RWPE1 (cell line): ENCODE results near the gene INTS7.

Experiments used
- CTCF ChIA-PET: fragments of 350-600 bp; sonication (Branson Sonifier 250); formaldehyde crosslinking; extraction: SDS; loops from one replicate; lab custom pipeline; 2021; lab: Yijun Ruan, JAX
- POLR2A ChIA-PET: fragments of 400-600 bp; formaldehyde crosslinking; extraction: SDS; loops from one replicate; lab custom pipeline; 2020; ENCODE audit warnings: antibody characterized with exemption; ENCODE audit not compliant: low non-redundant PET; lab: Yijun Ruan, JAX
- DNase-seq: peaks from one replicate; pipeline ENCODE4 v3.0.0; 2012; ENCODE audit warnings: low spot score
- H3K27ac ChIP-seq: fragments of 450-650 bp; 2 replicates; pipeline ENCODE4 v1.5.1; 2017
- CTCF ChIP-seq: fragments of 450-650 bp; conservative IDR thresholded peaks from 2 replicates; pipeline ENCODE4 v1.5.1; 2017; ENCODE audit warnings: low read depth, mild to moderate bottlenecking

The INTS7 gene

GRCh38 chr1:211951856-211952255 lies 83.5 kb downstream of the INTS7 start:
- POLR2A ChIA-PET, result no interaction called here
- CTCF ChIA-PET, result interaction anchor here (0.6 to 1.0 kb wide), 3 partner anchors 64 to 819 kb away, joined by 3 to 4 read pairs (median 4); no protein-coding TSS in a partner anchor
- TF ChIP-seq CTCF, result no peak
- peak; percentile 85 for DNase-seq
- H3K27ac ChIP-seq, result peak overlapping the region; percentile 80

- POLR2A ChIA-PET, result no interaction called here
- no peak overlapping the region for H3K27ac ChIP-seq
- no peak for DNase-seq
- CTCF ChIA-PET, result no interaction called here
- no peak for TF ChIP-seq CTCF
These were observed 87.0 kb downstream of the INTS7 start for GRCh38 chr1:211948377-211948776.

GRCh38 chr1:211947396-211948295 lies 87.7 kb downstream of the INTS7 start:
- ChIA-PET POLR2A (no interaction called here), CTCF (no interaction called here)
- H3K27ac ChIP-seq, result no peak overlapping the region
- no peak for TF ChIP-seq CTCF
- DNase-seq, result no peak

GRCh38 chr1:211944733-211945500 lies 90.4 kb downstream of the INTS7 start:
- ChIA-PET POLR2A (no interaction called here), CTCF (interaction anchor here (0.5 to 2.3 kb wide), 17 partner anchors 11 to 618 kb away, joined by 3 to 20 read pairs (median 4); no protein-coding TSS in a partner anchor)
- peak; percentile 95 for DNase-seq
- peak overlapping the region; percentile 61 for H3K27ac ChIP-seq
- peak; percentile 95 for TF ChIP-seq CTCF

- DNase-seq, result no peak
- no peak for TF ChIP-seq CTCF
- POLR2A ChIA-PET, result no interaction called here
- CTCF ChIA-PET, result interaction anchor here (0.6 to 2.4 kb wide), 2 partner anchors 11 to 244 kb away, joined by 3 to 8 read pairs; no protein-coding TSS in a partner anchor
- H3K27ac ChIP-seq, result no peak overlapping the region
These were observed 92.8 kb downstream of the INTS7 start for GRCh38 chr1:211942583-211942982.

GRCh38 chr1:211939876-211940468 lies 95.4 kb downstream of the INTS7 start:
- ChIA-PET POLR2A (no interaction called here), CTCF (interaction anchor here (0.6 to 1.4 kb wide), 2 partner anchors 11 to 242 kb away, joined by 4 read pairs; no protein-coding TSS in a partner anchor)
- DNase-seq, result no peak

More at GRCh38 chr1:211939876-211940468, 95.4 kb downstream of the INTS7 start:
- TF ChIP-seq CTCF, result no peak
- no peak overlapping the region for H3K27ac ChIP-seq
